Measurements from ENCODE around the gene SOST.

- TF ChIP-seq EZH2 (IDR thresholded peaks at IDR 0.05; ENCODE audit: insufficient read depth, poor library complexity, severe bottlenecking) (no peak), EZH2phosphoT487 (IDR thresholded peaks at IDR 0.05; ENCODE audit: insufficient read depth, low read depth) (no peak)
Observed at GRCh38 chr17:43753493-43754129, 5.0 kb downstream of the SOST start.
